ENCODE data around the gene HS3ST3B1.

GRCh38 chr17:14276535-14277250, 24.2 kb upstream of the HS3ST3B1 start:
- TF ChIP-seq GATA2 (CRISPR knock-in tag; IDR thresholded peaks at IDR 0.05), result no peak
- no peak for TF ChIP-seq RAD21 (IDR thresholded peaks at IDR 0.05; ENCODE audit: low read length)
- TF ChIP-seq JUND (IDR thresholded peaks at IDR 0.05), result no peak
- no peak for TF ChIP-seq FOXM1 (IDR thresholded peaks at IDR 0.05; ENCODE audit: low read depth)
- no peak for TF ChIP-seq CTCF (IDR thresholded peaks at IDR 0.05)

All from SK-N-SH (cell line).